HG03565 (cell line): ENCODE data around the gene NDUFS8.

ENCODE experiments used
- ATAC-seq: cut with Tn5 transposase; IDR thresholded peaks from one replicate; pipeline ENCODE4 v1.9.1; 2021; ENCODE audit warnings: mild to moderate bottlenecking, moderate library complexity; ENCODE audit not compliant: unreplicated experiment

NDUFS8 gene

GRCh38 chr11:68014947-68015447 lies 15.5 kb upstream of the NDUFS8 start:
- no peak for ATAC-seq

GRCh38 chr11:68015467-68015866 lies 15.0 kb upstream of the NDUFS8 start:
- ATAC-seq = no peak

GRCh38 chr11:68016161-68016903 lies 14.1 kb upstream of the NDUFS8 start:
- no peak for ATAC-seq

GRCh38 chr11:68016904-68017817 lies 13.3 kb upstream of the NDUFS8 start:
- ATAC-seq = no peak

GRCh38 chr11:68017980-68018729 lies 12.3 kb upstream of the NDUFS8 start:
- no peak for ATAC-seq

GRCh38 chr11:68018730-68019190 lies 11.7 kb upstream of the NDUFS8 start:
- no peak for ATAC-seq

- ATAC-seq = no peak
Observed at GRCh38 chr11:68019486-68019885, 11.0 kb upstream of the NDUFS8 start.

GRCh38 chr11:68020575-68020974 lies 9.9 kb upstream of the NDUFS8 start:
- no peak for ATAC-seq

GRCh38 chr11:68021167-68021787 lies 9.2 kb upstream of the NDUFS8 start:
- no peak for ATAC-seq

GRCh38 chr11:68022531-68022930 lies 8.0 kb upstream of the NDUFS8 start:
- no peak for ATAC-seq

GRCh38 chr11:68024508-68024907 lies 6.0 kb upstream of the NDUFS8 start:
- no peak for ATAC-seq

GRCh38 chr11:68025047-68025446 lies 5.4 kb upstream of the NDUFS8 start:
- ATAC-seq = no peak

GRCh38 chr11:68026391-68027105 lies 3.9 kb upstream of the NDUFS8 start:
- ATAC-seq = no peak

GRCh38 chr11:68027667-68028066 lies 2.8 kb upstream of the NDUFS8 start:
- ATAC-seq = no peak

GRCh38 chr11:68028802-68029545 lies 1.5 kb upstream of the NDUFS8 start:
- no peak for ATAC-seq

- no peak for ATAC-seq
Observed at GRCh38 chr11:68031144-68031464, 623 bp downstream of the NDUFS8 start.

- ATAC-seq = no peak
Observed at GRCh38 chr11:68032003-68032402, 1.5 kb downstream of the NDUFS8 start.

GRCh38 chr11:68032997-68033707 lies 2.7 kb downstream of the NDUFS8 start:
- ATAC-seq = no peak

GRCh38 chr11:68033708-68034045 lies 3.2 kb downstream of the NDUFS8 start:
- ATAC-seq = no peak
